H1 (cell line): ENCODE results near the gene POLRMT. TPM values are rescaled to one million over a fixed set of nuclear protein-coding genes. Genes with fewer than 3 reads are reported as not detected.

Source experiments
- polyA plus RNA-seq, 7 experiments: library from polyadenylated mRNA; depleted of rRNA in 3 of 7; stranded (reverse) in 5 of 7; unstranded in 2 of 7; fragments of >200 nt in 5 of 7; fragments of 200-250 nt in 2 of 7; gene quantifications; 1 replicate in 5 of 7; 2 replicates in 1 of 7; 4 replicates in 1 of 7; pipeline versions ENCODE4 v1.2.1 to v1.2.3, GENCODE V29; 2011 to 2013; ENCODE audit warnings: missing spikeins in 2 of 7, mixed read lengths in 2 of 7
- total RNA-seq: library from RNA; stranded (reverse); fragmentation: NEBNext Ultra II Directional; extraction: Animal tissue kit (Norgen Biotek cat#: 25700); gene quantifications from 2 replicates; pipeline ENCODE4 v1.2.1, GENCODE V29; 2021
- TF ChIP-seq, protein P1 (sequence below): IDR thresholded peaks from 2 replicates; pipeline ENCODE4 v1.6.1; 2012; ENCODE audit warnings: inconsistent platforms

Gene POLRMT
- total and polyA plus RNA-seq, 2 of the 8 experiments (the other 6 are each of a cell fraction or from before 2014, with no cell fraction given), result 93.0 to 111 TPM

DNA sequence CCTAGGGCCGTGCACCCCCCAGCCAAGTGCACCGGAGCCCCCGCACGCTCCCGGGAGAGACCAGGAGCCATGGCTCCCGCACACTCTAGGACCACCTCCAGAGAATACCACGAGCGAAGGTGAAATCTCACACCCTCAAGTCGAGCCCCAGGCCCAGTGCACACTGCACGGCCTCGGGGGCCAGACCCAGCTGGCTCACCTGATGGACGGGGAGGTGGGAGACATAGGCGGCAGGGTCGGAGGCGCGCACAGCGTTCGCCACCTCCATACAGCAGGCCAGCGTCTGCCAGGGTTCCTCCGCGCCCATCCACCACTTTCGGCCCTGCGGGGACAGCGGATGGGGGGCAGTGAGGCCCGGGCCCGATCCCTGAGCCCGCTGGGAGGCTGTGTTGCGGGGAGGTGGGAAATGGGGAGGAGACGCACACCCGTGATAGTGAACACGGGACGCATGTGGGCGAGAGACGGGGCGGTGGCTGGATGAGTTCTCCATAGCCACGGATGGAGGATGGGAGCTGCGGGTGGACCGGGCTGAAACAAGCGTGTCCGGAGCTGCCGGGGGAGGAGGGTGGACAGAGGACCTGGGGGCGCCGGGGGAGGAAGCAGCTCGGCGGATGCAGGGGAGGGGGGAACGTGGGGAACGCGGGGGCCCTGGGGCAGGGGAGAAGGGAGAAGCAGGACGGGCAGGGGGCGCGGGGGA is 13.0 kb downstream of the POLRMT start (continued):
- TF ChIP-seq, protein P1, sequence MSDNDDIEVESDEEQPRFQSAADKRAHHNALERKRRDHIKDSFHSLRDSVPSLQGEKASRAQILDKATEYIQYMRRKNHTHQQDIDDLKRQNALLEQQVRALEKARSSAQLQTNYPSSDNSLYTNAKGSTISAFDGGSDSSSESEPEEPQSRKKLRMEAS, result no peak
